Panc1 (cell line): ENCODE data around the gene ADCY2. TPM values are rescaled to one million over a fixed set of nuclear protein-coding genes. Genes with fewer than 3 reads are reported as not detected.

Experiments
- ATAC-seq: fragments of 200-7000 bp; cut with Tn5 transposase; 2 replicates; pipeline ENCODE4 v1.9.1; 2020; ENCODE audit warnings: mild to moderate bottlenecking, moderate library complexity
- BruUV-seq: library from RNA; stranded (reverse); fragments of 400-500 nt; replicated peaks from 2 replicates; lab custom pipeline; 2021; lab: Mats Ljungman, UMichigan
- CTCF ChIA-PET: fragments of 300-600 bp; sonication (Branson Sonifier 250); formaldehyde crosslinking; loops from one replicate; lab custom pipeline; 2022; ENCODE audit warnings: antibody characterized with exemption; lab: Charles Lee
- POLR2A ChIA-PET: fragments of 300-600 bp; sonication (Branson Sonifier 250); formaldehyde crosslinking; loops from one replicate; lab custom pipeline; 2022; ENCODE audit warnings: antibody characterized with exemption; lab: Charles Lee
- DNase-seq: peaks from one replicate; pipeline ENCODE4 v3.0.0-alpha.2; 2010; ENCODE audit warnings: low read depth, low spot score
- H3K27ac ChIP-seq: 2 replicates; pipeline ENCODE4 v1.5.1; 2011; ENCODE audit warnings: mild to moderate bottlenecking, low read length, inconsistent platforms
- H3K27me3 ChIP-seq: fragments of 200-500 bp; sonication (Bioruptor generic); 2 replicates; pipeline ENCODE4 v1.6.0; 2014; ENCODE audit warnings: low read length, inconsistent platforms; ENCODE audit not compliant: control insufficient read depth, insufficient read depth
- H3K36me3 ChIP-seq: fragments of 200-500 bp; sonication (Bioruptor generic); 2 replicates; pipeline ENCODE4 v1.5.1; 2014; ENCODE audit warnings: inconsistent platforms, mild to moderate bottlenecking, low read length, moderate library complexity; ENCODE audit not compliant: control insufficient read depth, insufficient read depth
- H3K4me1 ChIP-seq: 2 replicates; pipeline ENCODE4 v1.5.1; 2011; ENCODE audit warnings: inconsistent platforms, mild to moderate bottlenecking, low read length, moderate library complexity; ENCODE audit not compliant: control insufficient read depth, insufficient read depth
- H3K4me3 ChIP-seq, 2 experiments: 2 replicates each; pipeline ENCODE4 v1.5.1; 2011 to 2012; ENCODE audit warnings: low read depth in 2 of 2, low read length in 2 of 2, mild to moderate bottlenecking in 2 of 2, inconsistent platforms in 1 of 2, moderate library complexity in 1 of 2
- H3K9me3 ChIP-seq: fragments of 200-500 bp; sonication (Bioruptor generic); 2 replicates; pipeline ENCODE4 v1.5.1; 2014; ENCODE audit warnings: low read depth, mild to moderate bottlenecking, inconsistent platforms, low read length, moderate library complexity; ENCODE audit not compliant: control insufficient read depth, insufficient read depth
- POLR2AphosphoS5 ChIP-seq: IDR thresholded peaks from 2 replicates; pipeline ENCODE4 v1.6.1; 2012; ENCODE audit warnings: mild to moderate bottlenecking, low read depth, low read length, moderate library complexity
- SIN3A ChIP-seq: IDR thresholded peaks from 2 replicates; pipeline ENCODE4 v1.6.1; 2012; ENCODE audit warnings: low read depth, mild to moderate bottlenecking, low read length, moderate library complexity, borderline replicate concordance; ENCODE audit not compliant: insufficient read depth
- TCF7L2 ChIP-seq: IDR thresholded peaks from 2 replicates; pipeline ENCODE4 v1.6.1; 2011; ENCODE audit warnings: mild to moderate bottlenecking, low read depth, low read length, inconsistent platforms
- in situ Hi-C: cut with HindIII; loops from 2 replicates; pipeline ENCODE4 v1.10.0; 2016; ENCODE audit warnings: low sequenced_read_pairs, low pct_unique_long_range_greater_than_20kb
- intact Hi-C: fragments of 100-400 bp; cut with micrococcal nuclease; formaldehyde crosslinking; loops from one replicate; pipeline ENCODE4 v1.10.0; 2022; ENCODE audit not compliant: unreplicated experiment
- total RNA-seq: library from RNA; stranded (reverse); gene quantifications from one replicate; pipeline ENCODE4 v1.2.1, GENCODE V29; 2021; ENCODE audit not compliant: unreplicated experiment
- TF ChIP-seq, protein P1 (sequence below), 2 experiments: IDR thresholded peaks; 2 replicates each; pipeline ENCODE4 v1.6.1; 2011 to 2012; ENCODE audit warnings: low read depth in 2 of 2, control low read depth in 1 of 2, low read length in 1 of 2, mild to moderate bottlenecking in 1 of 2, moderate library complexity in 1 of 2; ENCODE audit not compliant: insufficient read depth in 1 of 2
- TF ChIP-seq, protein P2 (sequence below): fragments of 450-650 bp; IDR thresholded peaks from 2 replicates; pipeline ENCODE4 v1.5.1; 2017; ENCODE audit warnings: mild to moderate bottlenecking

The ADCY2 gene
- total RNA-seq, 1 experiment from 2014 or later, result 0.13 TPM

DNA sequence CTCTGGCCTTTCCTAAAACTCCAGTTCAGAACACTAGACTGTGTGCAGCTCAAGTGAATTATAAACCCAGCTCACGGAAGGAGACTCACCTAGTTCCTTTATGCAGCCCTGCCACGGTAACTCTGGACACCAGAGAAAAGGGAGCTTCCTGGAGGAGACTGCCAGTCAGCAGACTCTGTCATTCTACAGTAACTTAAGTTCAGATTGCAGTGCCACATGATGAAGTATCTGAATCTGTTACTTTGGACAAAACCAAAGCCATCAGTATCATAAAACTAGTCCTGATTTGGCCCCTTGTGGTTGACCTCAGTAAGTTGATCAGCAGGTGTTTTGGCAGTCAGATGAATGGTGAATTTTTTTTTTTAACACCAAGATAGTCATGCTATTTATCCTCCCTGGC, 475.7 kb downstream of the ADCY2 start:
- no peak for DNase-seq
- no peak overlapping the region for H3K27ac ChIP-seq
- no peaks in the 10 kb centered on the region for H3K9me3 ChIP-seq
- TF ChIP-seq, protein P1, sequence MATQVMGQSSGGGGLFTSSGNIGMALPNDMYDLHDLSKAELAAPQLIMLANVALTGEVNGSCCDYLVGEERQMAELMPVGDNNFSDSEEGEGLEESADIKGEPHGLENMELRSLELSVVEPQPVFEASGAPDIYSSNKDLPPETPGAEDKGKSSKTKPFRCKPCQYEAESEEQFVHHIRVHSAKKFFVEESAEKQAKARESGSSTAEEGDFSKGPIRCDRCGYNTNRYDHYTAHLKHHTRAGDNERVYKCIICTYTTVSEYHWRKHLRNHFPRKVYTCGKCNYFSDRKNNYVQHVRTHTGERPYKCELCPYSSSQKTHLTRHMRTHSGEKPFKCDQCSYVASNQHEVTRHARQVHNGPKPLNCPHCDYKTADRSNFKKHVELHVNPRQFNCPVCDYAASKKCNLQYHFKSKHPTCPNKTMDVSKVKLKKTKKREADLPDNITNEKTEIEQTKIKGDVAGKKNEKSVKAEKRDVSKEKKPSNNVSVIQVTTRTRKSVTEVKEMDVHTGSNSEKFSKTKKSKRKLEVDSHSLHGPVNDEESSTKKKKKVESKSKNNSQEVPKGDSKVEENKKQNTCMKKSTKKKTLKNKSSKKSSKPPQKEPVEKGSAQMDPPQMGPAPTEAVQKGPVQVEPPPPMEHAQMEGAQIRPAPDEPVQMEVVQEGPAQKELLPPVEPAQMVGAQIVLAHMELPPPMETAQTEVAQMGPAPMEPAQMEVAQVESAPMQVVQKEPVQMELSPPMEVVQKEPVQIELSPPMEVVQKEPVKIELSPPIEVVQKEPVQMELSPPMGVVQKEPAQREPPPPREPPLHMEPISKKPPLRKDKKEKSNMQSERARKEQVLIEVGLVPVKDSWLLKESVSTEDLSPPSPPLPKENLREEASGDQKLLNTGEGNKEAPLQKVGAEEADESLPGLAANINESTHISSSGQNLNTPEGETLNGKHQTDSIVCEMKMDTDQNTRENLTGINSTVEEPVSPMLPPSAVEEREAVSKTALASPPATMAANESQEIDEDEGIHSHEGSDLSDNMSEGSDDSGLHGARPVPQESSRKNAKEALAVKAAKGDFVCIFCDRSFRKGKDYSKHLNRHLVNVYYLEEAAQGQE (IDR thresholded peaks at IDR 0.05; ENCODE audit: insufficient read depth in 1 of 2, low read depth in 2 of 2, low read length in 1 of 2), result no peak
- TF ChIP-seq POLR2AphosphoS5, result no peak
- TF ChIP-seq SIN3A, result no peak
- TF ChIP-seq TCF7L2, result no peak
- TF ChIP-seq, protein P2, sequence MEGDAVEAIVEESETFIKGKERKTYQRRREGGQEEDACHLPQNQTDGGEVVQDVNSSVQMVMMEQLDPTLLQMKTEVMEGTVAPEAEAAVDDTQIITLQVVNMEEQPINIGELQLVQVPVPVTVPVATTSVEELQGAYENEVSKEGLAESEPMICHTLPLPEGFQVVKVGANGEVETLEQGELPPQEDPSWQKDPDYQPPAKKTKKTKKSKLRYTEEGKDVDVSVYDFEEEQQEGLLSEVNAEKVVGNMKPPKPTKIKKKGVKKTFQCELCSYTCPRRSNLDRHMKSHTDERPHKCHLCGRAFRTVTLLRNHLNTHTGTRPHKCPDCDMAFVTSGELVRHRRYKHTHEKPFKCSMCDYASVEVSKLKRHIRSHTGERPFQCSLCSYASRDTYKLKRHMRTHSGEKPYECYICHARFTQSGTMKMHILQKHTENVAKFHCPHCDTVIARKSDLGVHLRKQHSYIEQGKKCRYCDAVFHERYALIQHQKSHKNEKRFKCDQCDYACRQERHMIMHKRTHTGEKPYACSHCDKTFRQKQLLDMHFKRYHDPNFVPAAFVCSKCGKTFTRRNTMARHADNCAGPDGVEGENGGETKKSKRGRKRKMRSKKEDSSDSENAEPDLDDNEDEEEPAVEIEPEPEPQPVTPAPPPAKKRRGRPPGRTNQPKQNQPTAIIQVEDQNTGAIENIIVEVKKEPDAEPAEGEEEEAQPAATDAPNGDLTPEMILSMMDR, result no peak
- peaks cover 26% of the 10 kb centered on the region for H3K36me3 ChIP-seq
- in situ Hi-C loops, result no loop called here
- H3K4me1 ChIP-seq, result peaks cover 20% of the 10 kb centered on the region
- no TSS peak for BruUV-seq
- CTCF ChIA-PET, result no interaction called here
- ATAC-seq, result no peak
- H3K27me3 ChIP-seq, result no peaks in the 10 kb centered on the region
- intact Hi-C loops, result no loop called here
- POLR2A ChIA-PET, result no interaction called here
- no peak overlapping the region for H3K4me3 ChIP-seq

DNA sequence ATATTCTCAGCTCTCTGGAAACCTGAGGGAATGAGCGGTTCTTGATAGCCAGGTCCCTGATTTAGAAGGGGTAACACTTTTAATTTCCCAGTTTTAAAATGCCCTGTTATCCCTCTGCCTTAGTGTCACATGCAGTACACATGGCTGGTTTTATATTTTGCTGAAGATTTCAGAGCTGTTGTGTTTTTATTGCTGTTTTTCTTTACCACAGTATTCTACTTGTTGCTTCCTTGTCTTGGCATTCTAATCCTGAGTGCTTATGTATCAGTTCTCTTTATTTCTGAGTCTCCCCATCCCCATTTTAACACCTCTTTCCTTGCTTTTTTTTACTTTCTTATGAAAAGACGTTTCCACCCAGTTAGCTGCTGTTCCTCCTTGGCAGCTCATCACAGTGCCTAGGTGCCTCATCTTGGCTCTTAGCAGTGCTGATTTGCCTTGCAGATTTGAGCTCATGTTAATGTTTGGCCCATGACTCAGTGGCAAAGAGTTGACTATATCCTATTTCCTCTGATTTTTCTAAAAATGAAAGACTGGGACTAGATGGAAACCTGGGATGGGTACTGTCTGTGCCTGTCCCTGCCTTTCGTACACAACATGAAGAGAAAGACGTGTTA, 476.7 kb downstream of the ADCY2 start:
- CTCF ChIA-PET, result no interaction called here
- in situ Hi-C loops (no loop called here), intact Hi-C loops (no loop called here)
- Histone ChIP-seq H3K9me3 (no peaks in the 10 kb centered on the region), H3K27me3 (no peaks in the 10 kb centered on the region), H3K4me1 (peaks cover 18% of the 10 kb centered on the region), H3K27ac (no peak overlapping the region; the same call in 1 of the 2 replicates), H3K4me3 (no peak overlapping the region), H3K36me3 (peaks cover 34% of the 10 kb centered on the region)
- no TSS peak for BruUV-seq
- no peak for ATAC-seq
- TF ChIP-seq, protein P1 (IDR thresholded peaks at IDR 0.05; ENCODE audit: insufficient read depth in 1 of 2, low read depth in 2 of 2, low read length in 1 of 2), result no peak
- TF ChIP-seq POLR2AphosphoS5, result no peak
- TF ChIP-seq, protein P2, result no peak
- TF ChIP-seq TCF7L2, result no peak
- TF ChIP-seq SIN3A, result no peak
- no peak for DNase-seq
- POLR2A ChIA-PET, result no interaction called here
